ENCODE data around the gene MCUR1. TPM values are rescaled to one million over a fixed set of nuclear protein-coding genes. Genes with fewer than 3 reads are reported as not detected.
"Not testable (repeated sequence)": the region's sequence is repeated elsewhere in the genome, so short reads cannot be mapped to it uniquely, and the experiment has no call there.

Gene MCUR1
- total and polyA plus RNA-seq, 2 donors (not counting 1 experiment from before 2014, with no cell fraction given): 6.3 to 12.4 TPM

- Histone ChIP-seq H4K20me1 (ENCODE audit: control insufficient read depth, extremely low read depth, insufficient read depth, low read length) (no peaks in the 10 kb centered on the region), H3K27me3 (ENCODE audit: control insufficient read depth, insufficient read depth, low read length) (no peaks in the 10 kb centered on the region), H3K36me3 (ENCODE audit: control insufficient read depth, insufficient read depth, low read length) (no peaks in the 10 kb centered on the region), H3K79me2 (ENCODE audit: control insufficient read depth, insufficient read depth, low read length) (no peaks in the 10 kb centered on the region), H3K27ac (ENCODE audit: insufficient read depth, low read length) (no peak overlapping the region), H3K4me1 (ENCODE audit: control insufficient read depth, extremely low read depth, insufficient read depth, low read length) (no peaks in the 10 kb centered on the region), H3K9me3 (ENCODE audit: control insufficient read depth, insufficient read depth, low read depth, low read length) (no peaks in the 10 kb centered on the region), H3K4me2 (ENCODE audit: extremely low read depth, insufficient read depth, low read length) (no peak overlapping the region), H3K4me3 (replicated peaks in 1 of 4; ENCODE audit: control extremely low read depth in 1 of 4, insufficient read depth in 1 of 4, low read depth in 3 of 4, low read length in 4 of 4) (no peak overlapping the region), H2AFZ (ENCODE audit: low read length) (no peak overlapping the region), H3K9ac (ENCODE audit: insufficient read depth, low read length) (no peak overlapping the region)
- no peak for TF ChIP-seq EZH2 (IDR thresholded peaks at IDR 0.05; ENCODE audit: low read length, missing control alignments)
- TF ChIP-seq CTCF (conservative IDR thresholded peaks at IDR 0.05 in 1 of 2, IDR thresholded peaks at IDR 0.05 in 1 of 2; ENCODE audit: low read depth in 1 of 2, low read length in 2 of 2): no peak
- DNase-seq (ENCODE audit: low read depth in 2 of 2): no peak
Measured at GRCh38 chr6:13851803-13852202, 37.4 kb upstream of the MCUR1 start.

- Histone ChIP-seq H3K4me1 (ENCODE audit: control insufficient read depth, extremely low read depth, insufficient read depth, low read length) (no peaks in the 10 kb centered on the region), H3K9ac (ENCODE audit: insufficient read depth, low read length) (no peak overlapping the region), H3K4me2 (ENCODE audit: extremely low read depth, insufficient read depth, low read length) (no peak overlapping the region), H3K79me2 (ENCODE audit: control insufficient read depth, insufficient read depth, low read length) (no peaks in the 10 kb centered on the region), H3K36me3 (ENCODE audit: control insufficient read depth, insufficient read depth, low read length) (no peaks in the 10 kb centered on the region), H3K27me3 (ENCODE audit: control insufficient read depth, insufficient read depth, low read length) (no peaks in the 10 kb centered on the region), H3K27ac (ENCODE audit: insufficient read depth, low read length) (no peak overlapping the region), H3K9me3 (ENCODE audit: control insufficient read depth, insufficient read depth, low read depth, low read length) (no peaks in the 10 kb centered on the region), H4K20me1 (ENCODE audit: control insufficient read depth, extremely low read depth, insufficient read depth, low read length) (no peaks in the 10 kb centered on the region), H2AFZ (ENCODE audit: low read length) (no peak overlapping the region), H3K4me3 (replicated peaks in 1 of 4; ENCODE audit: control extremely low read depth in 1 of 4, insufficient read depth in 1 of 4, low read depth in 3 of 4, low read length in 4 of 4) (no peak overlapping the region)
- no peak for DNase-seq (ENCODE audit: low read depth in 2 of 2)
- TF ChIP-seq EZH2 (IDR thresholded peaks at IDR 0.05; ENCODE audit: low read length, missing control alignments) (no peak), CTCF (conservative IDR thresholded peaks at IDR 0.05 in 1 of 2, IDR thresholded peaks at IDR 0.05 in 1 of 2; ENCODE audit: low read depth in 1 of 2, low read length in 2 of 2) (no peak)
Measured at GRCh38 chr6:13851330-13851729, 37.0 kb upstream of the MCUR1 start.

- not testable (repeated sequence) for H3K4me1 ChIP-seq (ENCODE audit: control insufficient read depth, extremely low read depth, insufficient read depth, low read length); DNase-seq (ENCODE audit: low read depth in 2 of 2); H3K27ac ChIP-seq (ENCODE audit: insufficient read depth, low read length); H3K9me3 ChIP-seq (ENCODE audit: control insufficient read depth, insufficient read depth, low read depth, low read length); H3K79me2 ChIP-seq (ENCODE audit: control insufficient read depth, insufficient read depth, low read length); H3K4me2 ChIP-seq (ENCODE audit: extremely low read depth, insufficient read depth, low read length); H4K20me1 ChIP-seq (ENCODE audit: control insufficient read depth, extremely low read depth, insufficient read depth, low read length); H3K36me3 ChIP-seq (ENCODE audit: control insufficient read depth, insufficient read depth, low read length); H3K9ac ChIP-seq (ENCODE audit: insufficient read depth, low read length); H3K27me3 ChIP-seq (ENCODE audit: control insufficient read depth, insufficient read depth, low read length); H2AFZ ChIP-seq (ENCODE audit: low read length); H3K4me3 ChIP-seq (replicated peaks in 1 of 4; ENCODE audit: control extremely low read depth in 1 of 4, insufficient read depth in 1 of 4, low read depth in 3 of 4, low read length in 4 of 4)
Measured at GRCh38 chr6:13850690-13851089, 36.3 kb upstream of the MCUR1 start.

All from fibroblast of lung (primary cell).